ENCODE results near the gene ANO8. TPM values are rescaled to one million over a fixed set of nuclear protein-coding genes. Genes with fewer than 3 reads are reported as not detected.

The ANO8 gene
- total and polyA plus RNA-seq, 2 donors (not counting 1 experiment from before 2014, with no cell fraction given), result 3.0 to 5.2 TPM

- no peak for TF ChIP-seq CTCF (IDR thresholded peaks at IDR 0.05)
- TF ChIP-seq EZH2 (IDR thresholded peaks at IDR 0.05; ENCODE audit: borderline replicate concordance, insufficient read depth, low read depth, low read length, poor library complexity, severe bottlenecking), result no peak
- Mint-ChIP-seq H3K9me3 (ENCODE audit: insufficient read depth) (no peaks in the 10 kb centered on the region), H3K4me3 (peak within 1 kb of the TSS; percentile 93), H3K27me3 (no peaks in the 10 kb centered on the region), H3K4me1 (peaks cover 8% of the 10 kb centered on the region), H3K27ac (peak within 1 kb of the TSS; percentile 63)
- peak within 1 kb of the TSS; percentile 48 to 92 (median 66) for H3K4me3 ChIP-seq (ENCODE audit: control extremely low read depth in 1 of 5, extremely low read depth in 1 of 5, insufficient read depth in 1 of 5, low read depth in 2 of 5, low read length in 4 of 5)
- peak within 1 kb of the TSS; percentile 16 to 33 for H3K27ac ChIP-seq (ENCODE audit: low read length in 2 of 2)
- H3K27me3 ChIP-seq (replicated peaks in 1 of 4; ENCODE audit: control extremely low read depth in 1 of 4, control insufficient read depth in 3 of 4, insufficient read depth in 4 of 4, low read length in 3 of 4), result no peaks in the 10 kb centered on the region
- H3K79me2 ChIP-seq (ENCODE audit: control insufficient read depth, insufficient read depth, low read length), result no peaks in the 10 kb centered on the region
- H4K20me1 ChIP-seq (ENCODE audit: control insufficient read depth, insufficient read depth, low read length, poor library complexity, severe bottlenecking), result no peaks in the 10 kb centered on the region
- ATAC-seq (ENCODE audit: low read depth), result peak; percentile 65
- peaks cover 5 to 21% of the 10 kb centered on the region in 2 donors for H3K4me1 ChIP-seq (ENCODE audit: control insufficient read depth in 2 of 2, insufficient read depth in 2 of 2, low read length in 2 of 2)
- CTCF ChIA-PET, result interaction anchor here (0.6 to 5.9 kb wide), 22 partner anchors 10 to 569 kb away, joined by 3 to 52 read pairs (median 4); partner anchors contain the start of genes BABAM1, DDA1, MRPL34 and USE1
- POLR2A ChIA-PET, result interaction anchor here (0.6 to 1.5 kb wide), 11 partner anchors 8 to 567 kb away, joined by 3 to 12 read pairs (median 5); partner anchors contain the start of genes BABAM1, MYO9B, OCEL1 and USE1
- intact Hi-C loops (cut with micrococcal nuclease), result loop anchor here (1.0 to 10.0 kb wide), 5 partner anchors 20 to 567 kb away; no protein-coding TSS in a partner anchor
- 3% methylated on average over 75 of the region's 75 CpGs for WGBS (ENCODE audit: insufficient coverage)
- peak within 1 kb of the TSS; percentile 78 for H3K9ac ChIP-seq (ENCODE audit: low read length)
- peaks cover 0 to 20% of the 10 kb centered on the region in 2 experiments for H3K36me3 ChIP-seq (replicated peaks in 1 of 2; ENCODE audit: control extremely low read depth in 1 of 2, control insufficient read depth in 1 of 2, extremely low read depth in 1 of 2, insufficient read depth in 2 of 2, low read length in 1 of 2)
- peak within 1 kb of the TSS; percentile 92 for H3K4me2 ChIP-seq (replicated peaks; ENCODE audit: low read depth, low read length, poor library complexity, severe bottlenecking)
- H2AFZ ChIP-seq (ENCODE audit: insufficient read depth, low read depth, low read length, poor library complexity, severe bottlenecking), result peak within 1 kb of the TSS; percentile 85
- H3K9me3 ChIP-seq (ENCODE audit: control extremely low read depth in 1 of 3, control insufficient read depth in 2 of 3, insufficient read depth in 1 of 3, low read length in 2 of 3), result no peaks in the 10 kb centered on the region
- peak; percentile 75 for DNase-seq
Observed at GRCh38 chr19:17281391-17282304, 53.0 kb downstream of the ANO8 start, which contains the start of gene ANKLE1. TSS of gene ANKLE1 (plus strand) at chr19:17281901. CDS start at chr19:17281921, 20 bp downstream.

All from B cell (primary cell).